Liver (tissue), 9 donors: ENCODE data around the gene RASA1. TPM values are rescaled to one million over a fixed set of nuclear protein-coding genes. Genes with fewer than 3 reads are reported as not detected.

ENCODE experiments used
- DNase-seq: peaks from one replicate; pipeline ENCODE4 v3.0.0-alpha.2; 2017; ENCODE audit warnings: low spot score
- H3K27ac ChIP-seq, 2 donors: one replicate each; pipeline ENCODE4 v1.7.0; 2013; ENCODE audit warnings: inconsistent platforms in 2 of 2, low read length in 2 of 2, control low read depth in 1 of 2, low read depth in 1 of 2, mild to moderate bottlenecking in 1 of 2
- H3K27me3 ChIP-seq, 4 donors: one replicate each; pipeline versions ENCODE4 v1.6.1 to v1.7.0; 2013; ENCODE audit warnings: low read length in 3 of 4, inconsistent platforms in 1 of 4, mild to moderate bottlenecking in 1 of 4, moderate library complexity in 1 of 4; ENCODE audit not compliant: control insufficient read depth in 4 of 4, insufficient read depth in 4 of 4
- H3K36me3 ChIP-seq, 4 donors: one replicate each; pipeline versions ENCODE4 v1.6.1 to v1.7.0; 2013; ENCODE audit warnings: low read length in 3 of 4, mild to moderate bottlenecking in 3 of 4, low read depth in 1 of 4, moderate library complexity in 1 of 4; ENCODE audit not compliant: control insufficient read depth in 4 of 4, insufficient read depth in 3 of 4
- H3K4me1 ChIP-seq, 4 donors: one replicate each; pipeline versions ENCODE4 v1.6.1 to v1.7.0; 2013; ENCODE audit warnings: low read length in 3 of 4, mild to moderate bottlenecking in 3 of 4, moderate library complexity in 1 of 4; ENCODE audit not compliant: control insufficient read depth in 4 of 4, insufficient read depth in 4 of 4
- H3K4me3 ChIP-seq, 3 donors: one replicate each; pipeline versions ENCODE4 v1.6.1 to v1.7.0; 2013; ENCODE audit warnings: low read length in 3 of 3, control low read depth in 1 of 3, low read depth in 1 of 3, mild to moderate bottlenecking in 1 of 3
- H3K9ac ChIP-seq, 2 donors: one replicate each; pipeline ENCODE4 v1.7.0; 2013; ENCODE audit warnings: low read length in 2 of 2, mild to moderate bottlenecking in 2 of 2, moderate library complexity in 2 of 2, control low read depth in 1 of 2, low read depth in 1 of 2
- H3K9me3 ChIP-seq, 4 donors: one replicate each; pipeline versions ENCODE4 v1.6.1 to v1.7.0; 2013; ENCODE audit warnings: low read length in 3 of 4; ENCODE audit not compliant: control insufficient read depth in 4 of 4
- EGR1 ChIP-seq, 2 donors: IDR thresholded peaks; 2 replicates each; pipeline ENCODE4 v1.6.1; 2016 to 2018; ENCODE audit warnings: antibody characterized with exemption in 2 of 2, low read depth in 2 of 2
- FOXA1 ChIP-seq: IDR thresholded peaks from 2 replicates; pipeline ENCODE4 v1.6.1; 2016; ENCODE audit warnings: antibody characterized with exemption
- GABPA ChIP-seq, 2 donors: IDR thresholded peaks in 1 of 2; conservative IDR thresholded peaks in 1 of 2; 2 replicates each; pipeline ENCODE4 v1.6.1; 2016; ENCODE audit warnings: antibody characterized with exemption in 2 of 2, mild to moderate bottlenecking in 1 of 2, moderate library complexity in 1 of 2
- HNF4A ChIP-seq, 2 donors: conservative IDR thresholded peaks; 2 replicates each; pipeline ENCODE4 v1.6.1; 2016; ENCODE audit warnings: antibody characterized with exemption in 2 of 2, mild to moderate bottlenecking in 2 of 2
- JUND ChIP-seq, 2 donors: IDR thresholded peaks; 2 replicates each; pipeline ENCODE4 v1.6.1; 2016; ENCODE audit warnings: antibody characterized with exemption in 2 of 2
- NR2F2 ChIP-seq: IDR thresholded peaks from 2 replicates; pipeline ENCODE4 v1.6.1; 2016; ENCODE audit warnings: antibody characterized with exemption
- REST ChIP-seq: IDR thresholded peaks from 2 replicates; pipeline ENCODE4 v1.6.1; 2016; ENCODE audit warnings: antibody characterized with exemption, mild to moderate bottlenecking
- RXRA ChIP-seq, 2 donors: IDR thresholded peaks; 2 replicates each; pipeline ENCODE4 v1.6.1; 2017 to 2018; ENCODE audit warnings: antibody characterized with exemption in 2 of 2, mild to moderate bottlenecking in 1 of 2
- SP1 ChIP-seq: IDR thresholded peaks from 2 replicates; pipeline ENCODE4 v1.6.1; 2018; ENCODE audit warnings: antibody characterized with exemption, mild to moderate bottlenecking
- TAF1 ChIP-seq: conservative IDR thresholded peaks from 2 replicates; pipeline ENCODE4 v1.6.1; 2016; ENCODE audit warnings: antibody characterized with exemption, mild to moderate bottlenecking
- ZBTB33 ChIP-seq: IDR thresholded peaks from 2 replicates; pipeline ENCODE4 v1.6.1; 2016; ENCODE audit warnings: antibody characterized with exemption
- WGBS: extraction: QIAGEN DNeasy Blood & Tissue Kit; methylation state at CpG from one replicate; pipeline ENCODE4 v1.1.7; 2013; 5-methylcytosine and 5-hydroxymethylcytosine counted together
- polyA plus RNA-seq, 2 donors: library from polyadenylated mRNA; stranded (reverse) in 1 of 2; unstranded in 1 of 2; fragments of 200-250 nt in 1 of 2; fragments of >200 nt in 1 of 2; fragmentation: Nextera tagmentation in 1 of 2; extraction: Ambion mirVana in 1 of 2; gene quantifications; one replicate each; pipeline versions ENCODE4 v1.2.1 to v1.2.3, GENCODE V29; 2013 to 2015
- total RNA-seq, 2 donors: library from RNA; depleted of rRNA; stranded (reverse); fragments of >200 nt; gene quantifications; one replicate each; pipeline ENCODE4 v1.2.3, GENCODE V29; 2014
- donor health status: healthy.
- donor health status: healthy.
- donor health status: healthy.
- donor health status: healthy.
- donor health status: healthy.

The RASA1 gene
- total and polyA plus RNA-seq, 4 donors, result 3.7 to 18.1 (median 7.0) TPM

- no peak overlapping the region for H3K27ac ChIP-seq
- no peak overlapping the region for H3K9ac ChIP-seq
- no peaks in the 10 kb centered on the region for H3K27me3 ChIP-seq
- H3K36me3 ChIP-seq, result peaks cover 0 to 2% (median 0%) of the 10 kb centered on the region in 4 donors
- H3K4me1 ChIP-seq, result peaks cover 0 to 3% (median 0%) of the 10 kb centered on the region in 4 donors
- H3K9me3 ChIP-seq, result no peaks in the 10 kb centered on the region
- no peak for TF ChIP-seq SP1
- TF ChIP-seq REST, result no peak
- TF ChIP-seq FOXA1, result no peak
- TF ChIP-seq TAF1, result no peak
- 82% methylated on average over 2 of the region's 2 CpGs for WGBS
- H3K4me3 ChIP-seq, result no peak overlapping the region
- DNase-seq, result no peak
Measured at GRCh38 chr5:87327998-87328397, 60.3 kb downstream of the RASA1 start.

- Histone ChIP-seq H3K9me3 (no peaks in the 10 kb centered on the region), H3K27me3 (no peaks in the 10 kb centered on the region), H3K27ac (no peak overlapping the region), H3K36me3 (peaks cover 0 to 2% (median 1%) of the 10 kb centered on the region in 4 donors), H3K4me3 (no peak overlapping the region), H3K9ac (no peak overlapping the region), H3K4me1 (peaks cover 0 to 3% (median 0%) of the 10 kb centered on the region in 4 donors)
- no peak for DNase-seq
- TF ChIP-seq JUND (IDR thresholded peaks at IDR 0.05) (no peak), HNF4A (conservative IDR thresholded peaks at IDR 0.05) (no peak)
- WGBS, result 98% methylated on average over 6 of the region's 6 CpGs
Measured at GRCh38 chr5:87329114-87329513, 61.4 kb downstream of the RASA1 start.

- TF ChIP-seq REST (no peak), JUND (IDR thresholded peaks at IDR 0.05) (no peak), NR2F2 (no peak), ZBTB33 (no peak), EGR1 (IDR thresholded peaks at IDR 0.05; ENCODE audit: low read depth in 2 of 2) (no peak), GABPA (IDR thresholded peaks at IDR 0.05 in 1 of 2, conservative IDR thresholded peaks at IDR 0.05 in 1 of 2) (no peak), RXRA (IDR thresholded peaks at IDR 0.05) (no peak)
- DNase-seq, result no peak
- peaks cover 2 to 15% (median 3%) of the 10 kb centered on the region in 4 donors for H3K36me3 ChIP-seq
- H3K9ac ChIP-seq, result peak overlapping the region in 1 of 2 donors; percentile 24
- no peaks in the 10 kb centered on the region for H3K27me3 ChIP-seq
- H3K4me3 ChIP-seq, result no peak overlapping the region
- H3K9me3 ChIP-seq, result no peaks in the 10 kb centered on the region
- H3K4me1 ChIP-seq, result no peaks in the 10 kb centered on the region
- H3K27ac ChIP-seq, result no peak overlapping the region
Measured at GRCh38 chr5:87339986-87340385, 72.3 kb downstream of the RASA1 start.
